Endothelial cell of umbilical vein (primary cell): ENCODE data around the gene CAPN8. TPM values are rescaled to one million over a fixed set of nuclear protein-coding genes. Genes with fewer than 3 reads are reported as not detected.

Experiments used
- BruUV-seq: library from RNA; stranded (reverse); fragments of 400-500 nt; replicated peaks from 2 replicates; lab custom pipeline; 2021; lab: Mats Ljungman, UMichigan
- CTCF ChIA-PET: fragments of 300-600, 350-600 bp; sonication (Branson Sonifier 250); formaldehyde crosslinking; loops from one replicate; lab custom pipeline; 2021; ENCODE audit warnings: antibody characterized with exemption, inconsistent platforms; lab: Charles Lee
- POLR2A ChIA-PET: fragments of 300-600, 350-600 bp; sonication (Branson Sonifier 250); formaldehyde crosslinking; loops from one replicate; lab custom pipeline; 2021; ENCODE audit warnings: antibody characterized with exemption, inconsistent platforms; lab: Charles Lee
- DNase-seq: peaks from one replicate; pipeline ENCODE4 v3.0.0-alpha.2; 2011; ENCODE audit warnings: low read depth, low spot score
- FAIRE-seq: peaks from 2 replicates; lab custom pipeline; 2011; peaks lifted over from hg19 to GRCh38; lab: Jason Lieb, UNC
- H2AFZ ChIP-seq: 2 replicates; pipeline ENCODE4 v1.6.0; 2012; ENCODE audit warnings: low read depth, low read length, control low read depth, inconsistent platforms
- H3K27ac ChIP-seq: 2 replicates; pipeline ENCODE4 v1.5.1; 2011; ENCODE audit warnings: low read depth, mild to moderate bottlenecking, control low read depth, low read length, moderate library complexity; ENCODE audit not compliant: insufficient read depth
- H3K27me3 ChIP-seq, 2 experiments: 2 replicates each; pipeline versions ENCODE4 v1.6.0 to v1.6.1; 2011; ENCODE audit warnings: low read length in 2 of 2, mixed read lengths in 1 of 2; ENCODE audit not compliant: control insufficient read depth in 2 of 2, insufficient read depth in 2 of 2
- H3K36me3 ChIP-seq, 2 experiments: 2 replicates in 1 of 2; 3 replicates in 1 of 2; pipeline ENCODE4 v1.5.1; 2011; ENCODE audit warnings: low read length in 2 of 2, mild to moderate bottlenecking in 1 of 2, moderate library complexity in 1 of 2; ENCODE audit not compliant: control insufficient read depth in 2 of 2, insufficient read depth in 2 of 2; ENCODE audit errors: extremely low read depth in 1 of 2
- H3K4me1 ChIP-seq: 3 replicates; pipeline ENCODE4 v1.5.1; 2011; ENCODE audit warnings: mild to moderate bottlenecking, low read length; ENCODE audit not compliant: control insufficient read depth, insufficient read depth; ENCODE audit errors: extremely low read depth
- H3K4me2 ChIP-seq: 2 replicates; pipeline ENCODE4 v1.6.1; 2011; ENCODE audit warnings: low read length, control low read depth, mixed read lengths; ENCODE audit not compliant: insufficient read depth
- H3K4me3 ChIP-seq, 3 experiments: fragments of 200-600 bp in 1 of 3; sonication (generic), shearing (Covaris generic) in 1 of 3; replicated peaks in 1 of 3; 2 replicates each; pipeline ENCODE4 v1.5.1; 2011 to 2016; ENCODE audit warnings: control low read depth in 3 of 3, low read length in 3 of 3, mild to moderate bottlenecking in 2 of 3, inconsistent platforms in 1 of 3, low read depth in 1 of 3, moderate library complexity in 1 of 3; ENCODE audit not compliant: insufficient read depth in 1 of 3
- H3K79me2 ChIP-seq: 2 replicates; pipeline ENCODE4 v1.6.0; 2012; ENCODE audit warnings: low read length, inconsistent platforms; ENCODE audit not compliant: control insufficient read depth, insufficient read depth
- H3K9ac ChIP-seq: replicated peaks from 2 replicates; pipeline ENCODE3; 2011; ENCODE audit warnings: low read length, control low read depth; ENCODE audit not compliant: insufficient read depth; ENCODE audit errors: extremely low read depth
- H3K9me1 ChIP-seq: replicated peaks from 3 replicates; pipeline ENCODE4 v1.6.0; 2011; ENCODE audit warnings: mild to moderate bottlenecking, low read length; ENCODE audit not compliant: control insufficient read depth, insufficient read depth; ENCODE audit errors: extremely low read depth
- H3K9me3 ChIP-seq: replicated peaks from 2 replicates; pipeline ENCODE4 v1.5.1; 2012; ENCODE audit warnings: low read length, inconsistent platforms; ENCODE audit not compliant: control insufficient read depth, insufficient read depth
- H4K20me1 ChIP-seq: replicated peaks from 2 replicates; pipeline ENCODE3; 2011; ENCODE audit warnings: mild to moderate bottlenecking, low read length; ENCODE audit not compliant: control insufficient read depth, insufficient read depth; ENCODE audit errors: extremely low read depth
- CTCF ChIP-seq, 2 donors: IDR thresholded peaks; 1 replicate in 1 of 2; 2 replicates in 1 of 2; pipeline ENCODE4 v1.5.1; 2011; ENCODE audit warnings: low read length in 2 of 2, mild to moderate bottlenecking in 2 of 2, moderate library complexity in 2 of 2, control low read depth in 1 of 2, inconsistent platforms in 1 of 2, low read depth in 1 of 2; ENCODE audit not compliant: insufficient read depth in 1 of 2; ENCODE audit errors: extremely low read depth in 1 of 2
- EZH2 ChIP-seq: IDR thresholded peaks from 2 replicates; pipeline ENCODE4 v1.6.1; 2012; ENCODE audit warnings: borderline replicate concordance, low read depth, mild to moderate bottlenecking, moderate library complexity, low read length, inconsistent platforms; ENCODE audit not compliant: severe bottlenecking
- FOS ChIP-seq: IDR thresholded peaks from 2 replicates; pipeline ENCODE4 v1.6.1; 2011; ENCODE audit warnings: mild to moderate bottlenecking, low read length, moderate library complexity, borderline replicate concordance; ENCODE audit not compliant: insufficient read depth
- GATA2 ChIP-seq: IDR thresholded peaks from 2 replicates; pipeline ENCODE4 v1.7.0; 2011; ENCODE audit warnings: low read depth, mild to moderate bottlenecking, moderate library complexity, mixed read lengths, low read length; ENCODE audit not compliant: insufficient read length, insufficient read depth
- JUN ChIP-seq: IDR thresholded peaks from 2 replicates; pipeline ENCODE4 v1.6.1; 2011; ENCODE audit warnings: borderline replicate concordance, low read depth; ENCODE audit not compliant: insufficient read length, insufficient read depth
- MAX ChIP-seq: IDR thresholded peaks from 2 replicates; pipeline ENCODE4 v1.6.1; 2011; ENCODE audit not compliant: insufficient read depth, insufficient read length
- MYC ChIP-seq: IDR thresholded peaks from one replicate; pipeline ENCODE4 v1.6.1; 2011; ENCODE audit warnings: mild to moderate bottlenecking, low read depth, low read length
- POLR2A ChIP-seq: IDR thresholded peaks from 2 replicates; pipeline ENCODE4 v1.6.1; 2012; ENCODE audit warnings: low read depth, mild to moderate bottlenecking, control low read depth, low read length
- POLR2AphosphoS5 ChIP-seq: IDR thresholded peaks from 2 replicates; pipeline ENCODE4 v1.6.1; 2012; ENCODE audit warnings: low read depth, mild to moderate bottlenecking, control low read depth, low read length, moderate library complexity; ENCODE audit not compliant: insufficient read depth
- dilution Hi-C: fragments of 300-500 bp; cut with MboI; formaldehyde crosslinking; loops from one replicate; pipeline ENCODE4 v1.15.0; 2019; ENCODE audit warnings: low sequenced_read_pairs; ENCODE audit not compliant: extremely low pct_ligation_motif_present
- intact Hi-C: fragments of 100-400 bp; cut with micrococcal nuclease; formaldehyde crosslinking; loops from one replicate; pipeline ENCODE4 v1.10.0; 2022
- polyA plus RNA-seq, 4 experiments: library from polyadenylated mRNA; depleted of rRNA in 3 of 4; stranded (reverse) in 3 of 4; unstranded in 1 of 4; fragments of >200 nt; gene quantifications; 2 replicates each; pipeline versions ENCODE4 v1.2.1 to v1.2.3, GENCODE V29; 2011 to 2012; ENCODE audit warnings: missing spikeins in 1 of 4
- total RNA-seq: library from RNA; stranded (reverse); gene quantifications from 2 replicates; pipeline ENCODE4 v1.2.3, GENCODE V29; 2021

The CAPN8 gene
- total and polyA plus RNA-seq, 2 donors (not counting 3 experiments of a cell fraction or from before 2014, with no cell fraction given) = not detected

- POLR2A ChIA-PET = no interaction called here
- Histone ChIP-seq H3K4me2 (no peak overlapping the region), H3K27me3 (no peaks in the 10 kb centered on the region), H3K4me1 (no peaks in the 10 kb centered on the region), H3K9ac (no peak overlapping the region), H4K20me1 (no peaks in the 10 kb centered on the region), H3K36me3 (no peaks in the 10 kb centered on the region), H3K27ac (no peak overlapping the region), H3K9me3 (no peaks in the 10 kb centered on the region), H3K79me2 (no peaks in the 10 kb centered on the region), H2AFZ (no peak overlapping the region), H3K9me1 (no peaks in the 10 kb centered on the region), H3K4me3 (no peak overlapping the region)
- TF ChIP-seq GATA2 (no peak), EZH2 (no peak), FOS (no peak), MYC (no peak), MAX (no peak)
- CTCF ChIA-PET = interaction anchor here (2.8 kb wide), 2 partner anchors 53 to 125 kb away, joined by 30 to 97 read pairs; no protein-coding TSS in a partner anchor
- FAIRE-seq (no peak), DNase-seq (no peak)
- intact Hi-C loops = no loop called here
- no TSS peak for BruUV-seq
- dilution Hi-C loops = no loop called here
Observed at GRCh38 chr1:223558512-223558911, 107.0 kb downstream of the CAPN8 start.

- Histone ChIP-seq H3K9me3 (no peaks in the 10 kb centered on the region), H3K4me2 (no peak overlapping the region), H4K20me1 (no peaks in the 10 kb centered on the region), H3K4me3 (no peak overlapping the region), H3K36me3 (no peaks in the 10 kb centered on the region), H3K4me1 (no peaks in the 10 kb centered on the region), H3K79me2 (no peaks in the 10 kb centered on the region), H3K9ac (no peak overlapping the region), H3K9me1 (no peaks in the 10 kb centered on the region), H3K27ac (no peak overlapping the region), H3K27me3 (no peaks in the 10 kb centered on the region), H2AFZ (no peak overlapping the region)
- POLR2A ChIA-PET = no interaction called here
- TF ChIP-seq FOS (no peak), GATA2 (no peak), POLR2A (no peak), JUN (no peak), EZH2 (no peak), MYC (no peak), POLR2AphosphoS5 (no peak), MAX (no peak), CTCF (IDR thresholded peaks at IDR 0.05; ENCODE audit: extremely low read depth in 1 of 2, insufficient read depth in 1 of 2, low read depth in 1 of 2, low read length in 2 of 2) (no peak)
- FAIRE-seq (no peak), DNase-seq (no peak)
- intact Hi-C loops (no loop called here), dilution Hi-C loops (no loop called here)
- CTCF ChIA-PET = interaction anchor here (0.8 to 2.8 kb wide), 17 partner anchors 12 to 424 kb away, joined by 3 to 97 read pairs (median 8); no protein-coding TSS in a partner anchor
- BruUV-seq = no TSS peak
Observed at GRCh38 chr1:223557130-223557475, 108.4 kb downstream of the CAPN8 start.
